K562 (cell line): Measurements from ENCODE around the gene AP2S1. TPM values are rescaled to one million over a fixed set of nuclear protein-coding genes. Genes with fewer than 3 reads are reported as not detected.

ENCODE experiments used
- DPF2 ChIP-seq: fragments of 450-650 bp; IDR thresholded peaks from 2 replicates; pipeline ENCODE4 v1.6.1; 2016
- EHMT2 ChIP-seq: fragments of 450-650 bp; IDR thresholded peaks from 2 replicates; pipeline ENCODE4 v1.6.1; 2018; ENCODE audit warnings: antibody characterized with exemption
- ELF1 ChIP-seq: fragments of 200-800 bp; sonication (Bioruptor generic); IDR thresholded peaks from 2 replicates; pipeline ENCODE4 v1.6.1; 2016; ENCODE audit warnings: missing genetic modification characterization, missing compliant biosample characterization
- GABPB2 ChIP-seq: fragments of 250-450 bp; sonication (Bioruptor Pico); conservative IDR thresholded peaks from 2 replicates; pipeline ENCODE4 v1.5.1; 2021; ENCODE audit warnings: mild to moderate bottlenecking
- HDAC2 ChIP-seq: fragments of 450-650 bp; IDR thresholded peaks from 2 replicates; pipeline ENCODE4 v1.6.1; 2016; ENCODE audit warnings: mild to moderate bottlenecking
- KDM1A ChIP-seq, 2 experiments: fragments of 450-650 bp; IDR thresholded peaks; 2 replicates each; pipeline ENCODE4 v1.6.1; 2016; ENCODE audit warnings: mild to moderate bottlenecking in 2 of 2
- NR4A1 ChIP-seq, 2 experiments: fragments of 250-450 bp in 1 of 2; fragments of 450-650 bp in 1 of 2; sonication (Bioruptor Pico) in 1 of 2; IDR thresholded peaks; 2 replicates each; pipeline versions ENCODE4 v1.4.0 to v1.6.1; 2016 to 2020; ENCODE audit warnings: mild to moderate bottlenecking in 2 of 2, missing compliant biosample characterization in 1 of 2, missing genetic modification characterization in 1 of 2, moderate library complexity in 1 of 2
- PCBP1 ChIP-seq: fragments of 200-400 bp; formaldehyde crosslinking; IDR thresholded peaks from 2 replicates; pipeline ENCODE4 v1.6.1; 2018; ENCODE audit warnings: mild to moderate bottlenecking, low read depth, low read length; ENCODE audit not compliant: poor library complexity, severe bottlenecking
- SOX6 ChIP-seq: fragments of 450-650 bp; IDR thresholded peaks from 2 replicates; pipeline ENCODE4 v1.6.1; 2014; ENCODE audit warnings: mild to moderate bottlenecking
- ZBTB17 ChIP-seq: fragments of 450-650 bp; formaldehyde crosslinking; IDR thresholded peaks from 2 replicates; pipeline ENCODE4 v1.4.0; 2020; ENCODE audit warnings: mild to moderate bottlenecking
- ZNF398 ChIP-seq: fragments of 250-450 bp; sonication (Bioruptor Pico); IDR thresholded peaks from 2 replicates; pipeline ENCODE4 v1.8.0; 2021; ENCODE audit warnings: moderate library complexity, mild to moderate bottlenecking, inconsistent platforms
- ZNF512 ChIP-seq: IDR thresholded peaks from 2 replicates; pipeline ENCODE4 v1.6.1; 2016; ENCODE audit warnings: missing genetic modification characterization, missing compliant biosample characterization
- polyA plus RNA-seq, 8 experiments: library from polyadenylated mRNA; depleted of rRNA in 4 of 8; stranded (reverse) in 5 of 8; unstranded in 3 of 8; fragments of >200 nt; fragmentation: Nextera tagmentation in 2 of 8; fragmentation: Illumina TruSeq in 1 of 8; extraction: Ambion mirVana in 2 of 8; extraction: Trizol in 1 of 8; gene quantifications; 2 replicates each; pipeline versions ENCODE4 v1.2.1 to v1.2.3, GENCODE V29; 2011 to 2014; ENCODE audit warnings: inconsistent platforms in 1 of 8, missing spikeins in 1 of 8
- total RNA-seq, 7 experiments: library from RNA; depleted of rRNA in 6 of 7; stranded (reverse); fragments of >200 nt in 6 of 7; fragmentation: Illumina TruSeq in 2 of 7; extraction: Trizol in 2 of 7; gene quantifications; 2 replicates each; pipeline versions ENCODE4 v1.2.1 to v1.2.3, GENCODE V29; 2011 to 2021; ENCODE audit warnings: low replicate concordance in 1 of 7
- TF ChIP-seq, protein P1 (sequence below), 2 experiments: fragments of 450-650 bp; IDR thresholded peaks; 2 replicates each; pipeline ENCODE4 v1.6.1; 2016; ENCODE audit warnings: mild to moderate bottlenecking in 2 of 2, borderline replicate concordance in 1 of 2, low read depth in 1 of 2, moderate library complexity in 1 of 2
- TF ChIP-seq, protein P2 (sequence below): fragments of 450-650 bp; conservative IDR thresholded peaks from 2 replicates; pipeline ENCODE4 v1.6.1; 2016; ENCODE audit warnings: missing genetic modification characterization, low read depth, mild to moderate bottlenecking, missing compliant biosample characterization, moderate library complexity

The AP2S1 gene
- total and polyA plus RNA-seq, 9 of the 15 experiments (the other 6 are each of a cell fraction or from before 2014, with no cell fraction given) = 32.4 to 294 (median 136) TPM

DNA sequence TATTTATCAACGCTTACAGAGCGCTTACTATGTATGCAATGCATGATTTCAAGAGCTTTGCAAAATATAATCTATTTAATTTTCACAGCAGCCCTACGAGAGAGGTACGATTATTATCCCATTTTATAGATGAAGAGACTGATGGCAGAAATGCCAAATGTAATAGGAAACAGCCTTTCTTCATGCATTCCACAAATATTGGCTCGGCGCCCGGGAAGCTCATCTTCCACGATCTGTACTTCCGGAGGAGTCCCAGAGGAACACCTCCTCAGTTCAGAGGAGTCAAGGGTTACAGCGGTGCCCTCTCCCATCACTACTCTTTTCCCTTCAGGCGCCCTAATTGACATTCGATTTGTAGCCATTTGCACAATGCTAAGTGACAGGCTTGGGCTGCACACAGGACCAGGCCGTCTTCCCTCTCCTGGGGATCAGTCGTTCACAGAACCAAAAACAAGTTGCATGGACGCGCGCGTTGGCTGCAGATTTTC is 9.0 kb upstream of the AP2S1 start (continued):
- no peak for TF ChIP-seq ZNF398
- TF ChIP-seq, protein P1, sequence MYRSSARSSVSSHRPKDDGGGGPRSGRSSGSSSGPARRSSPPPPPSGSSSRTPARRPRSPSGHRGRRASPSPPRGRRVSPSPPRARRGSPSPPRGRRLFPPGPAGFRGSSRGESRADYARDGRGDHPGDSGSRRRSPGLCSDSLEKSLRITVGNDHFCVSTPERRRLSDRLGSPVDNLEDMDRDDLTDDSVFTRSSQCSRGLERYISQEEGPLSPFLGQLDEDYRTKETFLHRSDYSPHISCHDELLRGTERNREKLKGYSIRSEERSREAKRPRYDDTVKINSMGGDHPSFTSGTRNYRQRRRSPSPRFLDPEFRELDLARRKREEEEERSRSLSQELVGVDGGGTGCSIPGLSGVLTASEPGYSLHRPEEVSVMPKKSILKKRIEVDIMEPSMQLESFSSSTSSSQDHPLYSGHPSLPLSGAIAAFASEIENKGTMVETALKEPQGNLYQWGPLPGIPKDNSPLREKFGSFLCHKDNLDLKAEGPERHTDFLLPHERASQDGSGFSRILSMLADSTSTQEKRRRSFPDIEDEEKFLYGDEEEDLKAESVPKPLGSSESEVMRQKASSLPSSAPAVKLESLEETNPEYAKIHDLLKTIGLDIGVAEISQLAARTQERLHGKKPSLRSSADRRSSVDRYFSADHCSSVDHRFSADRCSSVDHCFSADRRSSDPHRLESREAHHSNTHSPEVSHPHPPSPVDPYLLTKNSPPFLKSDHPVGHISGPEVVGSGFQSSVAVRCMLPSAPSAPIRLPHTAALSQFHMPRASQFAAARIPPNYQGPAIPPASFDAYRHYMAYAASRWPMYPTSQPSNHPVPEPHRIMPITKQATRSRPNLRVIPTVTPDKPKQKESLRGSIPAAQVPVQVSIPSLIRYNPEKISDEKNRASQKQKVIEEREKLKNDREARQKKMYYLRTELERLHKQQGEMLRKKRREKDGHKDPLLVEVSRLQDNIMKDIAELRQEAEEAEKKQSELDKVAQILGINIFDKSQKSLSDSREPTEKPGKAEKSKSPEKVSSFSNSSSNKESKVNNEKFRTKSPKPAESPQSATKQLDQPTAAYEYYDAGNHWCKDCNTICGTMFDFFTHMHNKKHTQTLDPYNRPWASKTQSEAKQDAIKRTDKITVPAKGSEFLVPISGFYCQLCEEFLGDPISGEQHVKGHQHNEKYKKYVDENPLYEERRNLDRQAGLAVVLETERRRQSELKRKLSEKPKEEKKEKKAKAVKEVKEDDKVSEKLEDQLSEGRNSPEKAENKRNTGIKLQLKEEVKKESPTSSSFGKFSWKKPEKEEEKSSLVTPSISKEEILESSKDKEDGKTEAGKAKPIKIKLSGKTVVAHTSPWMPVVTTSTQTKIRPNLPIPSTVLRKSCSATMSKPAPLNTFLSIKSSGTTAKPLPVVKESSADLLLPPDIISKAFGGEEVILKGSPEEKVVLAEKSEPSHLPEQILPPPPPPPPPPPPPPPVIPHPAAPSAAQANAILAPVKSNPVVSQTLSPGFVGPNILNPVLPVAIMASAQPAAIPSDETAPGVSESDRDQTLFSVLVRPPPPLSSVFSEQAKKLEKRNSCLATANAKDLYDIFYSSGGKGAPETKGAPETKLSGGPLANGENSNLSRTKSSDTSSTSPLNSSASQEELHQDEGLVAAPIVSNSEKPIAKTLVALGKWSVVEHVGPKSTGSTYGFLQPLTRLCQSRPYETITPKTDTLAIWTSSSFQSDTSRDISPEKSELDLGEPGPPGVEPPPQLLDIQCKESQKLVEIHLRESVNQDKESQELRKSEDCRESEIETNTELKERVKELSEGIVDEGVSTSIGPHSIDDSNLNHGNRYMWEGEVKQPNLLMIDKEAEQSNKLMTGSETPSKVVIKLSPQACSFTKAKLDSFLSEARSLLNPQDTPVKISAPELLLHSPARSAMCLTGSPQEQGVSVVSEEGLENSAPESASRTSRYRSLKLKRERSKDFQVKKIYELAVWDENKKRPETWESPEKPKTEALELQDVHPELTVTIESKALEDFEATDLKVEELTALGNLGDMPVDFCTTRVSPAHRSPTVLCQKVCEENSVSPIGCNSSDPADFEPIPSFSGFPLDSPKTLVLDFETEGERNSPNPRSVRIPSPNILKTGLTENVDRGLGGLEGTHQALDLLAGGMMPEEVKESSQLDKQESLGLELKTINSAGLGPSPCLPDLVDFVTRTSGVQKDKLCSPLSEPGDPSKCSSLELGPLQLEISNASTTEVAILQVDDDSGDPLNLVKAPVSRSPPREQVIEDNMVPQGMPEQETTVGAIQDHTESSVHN (IDR thresholded peaks at IDR 0.05; ENCODE audit: borderline replicate concordance in 1 of 2, low read depth in 1 of 2) = peak in 1 of 2 experiments; percentile 30; a peak in 1 of 4 replicates
- no peak for TF ChIP-seq ZBTB17 (CRISPR knock-in tag)
- no peak for TF ChIP-seq EHMT2
- TF ChIP-seq ZNF512 = no peak
- TF ChIP-seq KDM1A (IDR thresholded peaks at IDR 0.05) = peak; percentile 79 to 83
- peak; percentile 24; the same call in 1 of the 2 replicates for TF ChIP-seq SOX6
- TF ChIP-seq PCBP1 = peak; percentile 4
- 0 out of 2 replicates have a peak, but pooled peaks have one; percentile 63 for TF ChIP-seq NR4A1 (CRISPR knock-in tag; IDR thresholded peaks at IDR 0.05)
- TF ChIP-seq NR4A1 (tag; IDR thresholded peaks at IDR 0.05) = no peak
- no peak for TF ChIP-seq GABPB2 (CRISPR knock-in tag)
- TF ChIP-seq, protein P2, sequence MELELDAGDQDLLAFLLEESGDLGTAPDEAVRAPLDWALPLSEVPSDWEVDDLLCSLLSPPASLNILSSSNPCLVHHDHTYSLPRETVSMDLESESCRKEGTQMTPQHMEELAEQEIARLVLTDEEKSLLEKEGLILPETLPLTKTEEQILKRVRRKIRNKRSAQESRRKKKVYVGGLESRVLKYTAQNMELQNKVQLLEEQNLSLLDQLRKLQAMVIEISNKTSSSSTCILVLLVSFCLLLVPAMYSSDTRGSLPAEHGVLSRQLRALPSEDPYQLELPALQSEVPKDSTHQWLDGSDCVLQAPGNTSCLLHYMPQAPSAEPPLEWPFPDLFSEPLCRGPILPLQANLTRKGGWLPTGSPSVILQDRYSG (tag) = no peak; the same call in 1 of the 2 replicates
- peak; percentile 79; the same call in 1 of the 2 replicates for TF ChIP-seq ELF1 (tag)
- TF ChIP-seq DPF2 = 0 out of 2 replicates have a peak, but pooled peaks have one; percentile 35
- peak; percentile 94 for TF ChIP-seq HDAC2
